Measurements from ENCODE around the gene TCERG1L.

GRCh38 chr10:131270461-131271190 lies 40.9 kb downstream of the TCERG1L start:
- TF ChIP-seq CTCF (IDR thresholded peaks at IDR 0.05; ENCODE audit: poor library complexity) (no peak), EZH2 (IDR thresholded peaks at IDR 0.05; ENCODE audit: borderline replicate concordance) (no peak), EZH2phosphoT487 (IDR thresholded peaks at IDR 0.05; ENCODE audit: low read depth, severe bottlenecking, unreplicated experiment) (no peak)
